Subcutaneous adipose tissue (tissue), 4 donors: ENCODE data around the gene RSPO1. TPM values are rescaled to one million over a fixed set of nuclear protein-coding genes. Genes with fewer than 3 reads are reported as not detected.

Experiments used
- total RNA-seq, 4 donors: library from RNA; depleted of rRNA; stranded (reverse); fragments of >200 nt; gene quantifications; one replicate each; pipeline ENCODE4 v1.1.0, GENCODE V29; 2016
- TF ChIP-seq, protein P1 (sequence below): fragments of 450-650 bp; IDR thresholded peaks from one replicate; pipeline ENCODE4 v1.5.1; 2016; ENCODE audit warnings: low read depth, mild to moderate bottlenecking, control low read depth, antibody characterized with exemption, moderate library complexity

The RSPO1 gene
- total RNA-seq, 4 donors from 2014 or later, result 1.5 to 9.9 TPM; not detected in 2

DNA sequence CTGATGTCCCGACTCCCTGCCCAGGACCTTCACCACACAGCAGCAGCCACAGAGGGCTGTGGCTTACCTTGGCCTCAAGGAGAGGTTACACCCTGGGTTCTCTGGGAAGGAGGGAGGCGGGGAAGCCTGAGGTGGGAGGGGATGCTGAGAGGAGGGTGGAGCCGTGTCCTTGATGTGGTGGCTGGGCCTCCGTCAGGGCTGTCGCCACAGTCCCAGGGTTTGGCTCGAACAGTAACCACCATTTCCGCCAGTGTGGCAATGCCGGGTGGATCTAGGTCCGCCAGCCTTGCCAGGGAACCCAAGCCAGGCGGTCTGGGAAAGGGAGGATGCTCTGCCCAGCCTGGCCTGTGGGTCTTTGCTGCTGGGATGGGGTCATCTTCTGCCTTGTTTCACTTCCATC is 39.2 kb upstream of the RSPO1 start:
- TF ChIP-seq, protein P1, sequence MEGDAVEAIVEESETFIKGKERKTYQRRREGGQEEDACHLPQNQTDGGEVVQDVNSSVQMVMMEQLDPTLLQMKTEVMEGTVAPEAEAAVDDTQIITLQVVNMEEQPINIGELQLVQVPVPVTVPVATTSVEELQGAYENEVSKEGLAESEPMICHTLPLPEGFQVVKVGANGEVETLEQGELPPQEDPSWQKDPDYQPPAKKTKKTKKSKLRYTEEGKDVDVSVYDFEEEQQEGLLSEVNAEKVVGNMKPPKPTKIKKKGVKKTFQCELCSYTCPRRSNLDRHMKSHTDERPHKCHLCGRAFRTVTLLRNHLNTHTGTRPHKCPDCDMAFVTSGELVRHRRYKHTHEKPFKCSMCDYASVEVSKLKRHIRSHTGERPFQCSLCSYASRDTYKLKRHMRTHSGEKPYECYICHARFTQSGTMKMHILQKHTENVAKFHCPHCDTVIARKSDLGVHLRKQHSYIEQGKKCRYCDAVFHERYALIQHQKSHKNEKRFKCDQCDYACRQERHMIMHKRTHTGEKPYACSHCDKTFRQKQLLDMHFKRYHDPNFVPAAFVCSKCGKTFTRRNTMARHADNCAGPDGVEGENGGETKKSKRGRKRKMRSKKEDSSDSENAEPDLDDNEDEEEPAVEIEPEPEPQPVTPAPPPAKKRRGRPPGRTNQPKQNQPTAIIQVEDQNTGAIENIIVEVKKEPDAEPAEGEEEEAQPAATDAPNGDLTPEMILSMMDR, result no peak

DNA sequence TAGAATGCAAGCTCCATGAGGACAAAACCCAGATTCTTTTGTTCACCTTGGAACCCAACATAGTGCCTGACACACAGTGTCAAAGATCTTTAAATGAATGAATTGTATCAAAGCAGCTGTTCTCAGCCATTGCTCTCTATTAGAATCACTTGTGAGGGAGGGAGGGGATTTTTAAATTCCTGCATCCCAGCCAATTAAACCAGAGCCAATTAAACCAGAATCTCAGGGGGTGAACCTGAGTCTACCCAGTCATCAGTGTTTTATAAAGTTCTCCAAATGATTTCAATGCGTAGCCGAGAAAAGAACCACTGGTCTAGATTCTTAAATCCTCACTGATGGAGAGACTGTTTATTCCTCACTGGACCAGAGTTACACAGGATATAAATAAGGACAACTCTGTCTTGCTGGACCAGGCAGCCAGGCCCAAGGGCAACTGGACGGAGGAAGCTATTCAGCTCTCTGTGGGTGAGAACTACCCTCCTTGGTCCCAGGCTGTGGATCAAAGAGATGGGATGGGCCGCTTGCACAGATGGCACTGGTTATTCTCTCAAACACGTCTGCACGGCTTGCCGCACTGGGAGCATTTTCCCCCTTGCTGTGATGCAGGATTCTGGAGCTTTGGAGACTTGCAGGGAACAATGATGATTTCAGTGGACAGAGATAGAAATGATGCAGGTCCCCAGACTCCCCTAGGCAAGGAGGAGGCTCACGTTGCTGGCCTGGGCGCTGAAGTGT is 37.6 kb upstream of the RSPO1 start:
- TF ChIP-seq, protein P1, result no peak

DNA sequence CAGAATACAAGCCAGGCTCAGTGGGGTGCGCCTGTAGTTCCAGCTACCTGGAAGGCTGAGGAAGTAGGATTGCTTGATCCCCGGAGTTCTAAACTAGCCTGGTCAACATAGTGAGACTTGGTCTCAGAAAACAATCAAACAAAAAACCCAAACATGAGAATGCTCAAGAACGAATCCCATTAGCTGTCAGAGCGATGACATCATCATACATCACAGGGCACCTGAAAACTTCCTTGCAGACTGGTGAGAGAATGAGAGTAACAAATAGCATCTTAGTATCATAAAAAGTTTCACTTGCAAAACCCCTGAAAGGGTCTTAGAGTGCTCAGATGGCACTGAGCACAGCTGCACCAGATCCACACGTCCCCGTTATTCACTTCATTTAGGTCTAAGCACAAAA is 36.6 kb upstream of the RSPO1 start:
- TF ChIP-seq, protein P1, result no peak

DNA sequence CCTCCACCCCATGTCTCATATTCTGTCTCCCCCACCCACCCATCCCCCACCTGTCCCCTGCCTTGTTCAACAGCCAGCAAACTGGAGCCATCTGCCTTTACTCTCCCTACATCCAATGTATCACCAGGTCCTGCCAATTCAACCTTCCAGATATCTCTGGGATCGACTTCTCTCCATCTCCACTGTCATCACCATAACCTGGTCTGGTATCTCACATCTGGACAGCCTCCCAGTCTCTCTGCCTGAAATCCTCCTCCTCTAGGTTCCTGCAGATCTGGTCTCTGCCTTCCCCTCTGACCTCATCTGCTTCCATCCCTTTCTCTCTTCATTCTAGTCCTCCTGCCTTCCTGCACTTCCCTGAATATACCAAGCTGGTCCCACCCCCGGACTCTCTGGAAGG is 35.4 kb upstream of the RSPO1 start:
- TF ChIP-seq, protein P1, result no peak

DNA sequence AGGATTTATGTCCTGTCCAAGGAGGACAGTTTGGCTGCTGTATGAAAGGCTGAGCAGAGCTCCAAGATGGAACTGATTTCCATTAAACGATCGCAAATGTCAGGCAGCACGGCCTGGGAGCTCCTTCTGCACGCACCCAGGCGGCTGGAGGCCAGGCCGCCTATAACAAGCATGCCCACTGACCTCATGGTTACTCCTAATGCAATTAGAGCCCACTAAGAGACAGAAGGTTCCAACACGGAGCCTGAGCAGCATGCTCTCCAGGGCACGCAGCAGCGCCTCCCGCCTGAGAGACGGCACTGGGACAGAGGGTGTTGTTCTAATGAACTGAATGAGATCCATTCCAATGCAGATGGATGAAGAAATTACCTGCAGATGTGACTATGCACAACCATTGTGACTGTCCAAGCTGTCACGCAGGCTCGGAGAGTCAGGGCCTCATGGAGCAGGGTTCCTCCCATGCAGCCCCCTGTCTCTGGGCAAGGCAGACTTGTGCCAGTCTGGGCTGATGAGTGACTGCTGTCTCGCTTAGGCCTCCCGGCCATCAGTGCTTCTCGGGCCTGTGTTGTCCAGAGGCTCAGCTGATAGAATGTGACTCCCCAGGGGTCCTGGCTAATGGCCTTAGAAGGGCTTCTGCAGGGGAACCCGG is 32.5 kb upstream of the RSPO1 start:
- TF ChIP-seq, protein P1, result no peak

DNA sequence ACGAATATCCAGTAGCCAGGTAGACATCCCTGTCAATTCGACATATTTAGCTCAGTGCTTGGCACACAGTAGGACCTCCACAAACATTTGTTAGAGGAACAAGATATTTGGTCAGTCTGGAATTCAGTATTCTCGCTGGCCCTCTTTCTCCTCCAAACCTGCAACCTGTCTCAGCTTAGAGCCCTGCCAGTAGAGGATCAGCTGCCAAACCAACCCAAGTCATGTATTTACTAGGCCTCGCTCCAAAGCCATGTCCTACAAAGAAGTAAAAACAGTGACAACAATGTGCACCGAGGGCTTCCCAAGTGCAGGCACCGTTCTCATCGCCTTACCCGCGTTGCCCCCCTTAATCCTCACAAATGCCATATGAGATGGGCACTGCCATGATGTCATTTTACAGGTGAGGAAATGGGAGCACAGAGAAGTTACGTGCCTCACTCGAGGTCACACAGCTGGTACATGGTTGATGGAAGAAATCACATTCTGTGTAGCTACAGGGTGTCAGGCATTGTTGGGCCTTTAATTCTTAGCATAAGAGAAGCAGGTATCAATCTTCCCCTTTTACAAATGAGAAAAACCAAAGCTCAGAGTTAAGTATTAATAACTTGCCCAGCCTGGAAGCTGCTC is 31.7 kb upstream of the RSPO1 start:
- TF ChIP-seq, protein P1, result no peak

DNA sequence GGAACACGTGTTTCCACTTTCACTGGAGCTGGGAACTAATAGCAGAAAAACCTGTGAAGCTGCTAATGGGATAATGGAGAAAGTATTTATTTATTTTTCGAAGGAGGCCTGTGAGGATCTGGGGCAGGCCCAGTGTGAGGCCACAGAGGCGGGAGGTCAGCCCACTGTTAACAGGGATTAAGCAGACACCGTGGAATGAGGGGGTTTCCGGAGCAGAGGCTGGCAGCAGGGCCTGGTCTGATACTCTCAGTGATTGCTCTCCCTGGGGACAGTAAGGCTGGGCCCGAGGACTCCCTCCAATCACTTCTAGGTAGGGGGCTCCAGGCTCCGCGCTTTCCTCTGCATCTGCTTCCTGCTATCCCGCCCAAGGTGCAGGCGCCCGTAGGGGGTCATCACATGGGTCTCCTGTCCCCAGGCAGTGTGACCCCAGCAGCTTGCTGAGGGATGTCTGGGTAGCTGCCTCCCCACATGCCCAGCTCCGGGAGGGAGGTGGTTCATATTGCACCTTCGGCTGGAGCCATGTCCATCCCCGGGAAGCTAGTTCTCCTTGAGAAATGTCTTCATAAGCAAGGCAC is 28.8 kb upstream of the RSPO1 start:
- TF ChIP-seq, protein P1, result no peak
